GDM1 (cell line): ENCODE data around the gene MYBPC1.
"Not testable (repeated sequence)": the region's sequence is repeated elsewhere in the genome, so short reads cannot be mapped to it uniquely, and the experiment has no call there.

Source experiments
- DNase-seq: peaks from one replicate; lab custom pipeline; 2025; lab: John Stamatoyannopoulos, UW

The MYBPC1 gene

DNA sequence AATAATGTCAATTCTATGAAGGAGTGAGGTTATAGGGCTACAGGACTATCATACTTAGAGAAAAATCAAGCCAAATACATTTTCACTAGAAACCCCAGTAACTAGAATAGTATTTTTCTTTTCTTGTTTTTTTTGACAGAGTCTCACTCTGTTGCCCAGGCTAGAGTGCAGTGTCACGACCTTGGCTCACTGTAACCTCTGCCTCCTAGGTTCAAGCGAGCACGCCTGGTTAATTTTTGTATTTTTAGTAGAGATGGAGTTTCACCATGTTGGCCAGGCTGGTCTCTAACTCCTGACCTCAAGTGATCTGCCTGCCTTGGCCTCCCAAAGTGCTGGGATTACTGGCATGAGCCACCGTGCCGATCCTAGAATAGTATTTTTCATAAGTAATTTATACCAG, 139.7 kb downstream of the MYBPC1 start:
- DNase-seq, result not testable (repeated sequence)
